K562 (cell line): ENCODE measurements around the gene FZD4. TPM values are rescaled to one million over a fixed set of nuclear protein-coding genes. Genes with fewer than 3 reads are reported as not detected.
A peak's percentile ranks its signal among the peaks of the same experiment; 100 is the strongest.

ENCODE experiments used
- ATF3 ChIP-seq, 2 experiments: fragments of 450-650 bp in 1 of 2; sonication (generic) in 1 of 2; formaldehyde crosslinking in 1 of 2; IDR thresholded peaks in 1 of 2; conservative IDR thresholded peaks in 1 of 2; 2 replicates each; pipeline versions ENCODE4 v1.6.1 to v1.8.1; 2016 to 2023; ENCODE audit warnings: mild to moderate bottlenecking in 2 of 2, moderate library complexity in 2 of 2, inconsistent platforms in 1 of 2, missing genetic modification reagents in 1 of 2
- BRCA1 ChIP-seq, 2 experiments: fragments of 450-650 bp in 1 of 2; sonication (generic) in 1 of 2; formaldehyde crosslinking in 1 of 2; IDR thresholded peaks; 2 replicates each; pipeline versions ENCODE4 v1.5.0 to v1.6.1; 2017 to 2020; ENCODE audit warnings: mild to moderate bottlenecking in 1 of 2, missing genetic modification reagents in 1 of 2
- CBX3 ChIP-seq, 2 experiments: IDR thresholded peaks; 1 replicate in 1 of 2; 2 replicates in 1 of 2; pipeline ENCODE4 v1.6.1; 2012; ENCODE audit warnings: inconsistent platforms in 2 of 2, low read length in 2 of 2, borderline replicate concordance in 1 of 2, control low read depth in 1 of 2
- CEBPG ChIP-seq, 3 experiments: fragments of 200-800 bp in 1 of 3; sonication (Bioruptor generic) in 1 of 3; sonication (generic) in 1 of 3; formaldehyde crosslinking in 1 of 3; IDR thresholded peaks in 2 of 3; conservative IDR thresholded peaks in 1 of 3; 2 replicates each; pipeline versions ENCODE4 v1.6.1 to v1.8.0; 2016 to 2022; ENCODE audit warnings: missing compliant biosample characterization in 2 of 3, missing genetic modification characterization in 2 of 3, mild to moderate bottlenecking in 1 of 3, missing genetic modification reagents in 1 of 3
- HNRNPK ChIP-seq: fragments of 200-400 bp; formaldehyde crosslinking; IDR thresholded peaks from one replicate; pipeline ENCODE4 v1.6.1; 2018; ENCODE audit warnings: mild to moderate bottlenecking, low read depth, low read length; ENCODE audit not compliant: poor library complexity, severe bottlenecking
- MLX ChIP-seq, 2 experiments: fragments of 450-650 bp in 1 of 2; sonication (generic) in 1 of 2; formaldehyde crosslinking; conservative IDR thresholded peaks; 2 replicates each; pipeline versions ENCODE4 v1.4.0 to v1.8.1; 2020 to 2022; ENCODE audit warnings: mild to moderate bottlenecking in 1 of 2, missing genetic modification reagents in 1 of 2
- STAT5A ChIP-seq: IDR thresholded peaks from 2 replicates; pipeline ENCODE4 v1.6.1; 2012; ENCODE audit warnings: low read length, inconsistent platforms, borderline replicate concordance
- ZFP36 ChIP-seq: fragments of 150-350 bp; IDR thresholded peaks from 2 replicates; pipeline ENCODE4 v1.6.1; 2018; ENCODE audit warnings: low read length, low read depth; ENCODE audit not compliant: partially characterized antibody
- ZNF121 ChIP-seq: sonication (generic); formaldehyde crosslinking; conservative IDR thresholded peaks from 2 replicates; pipeline ENCODE4 v1.8.0; 2022; ENCODE audit warnings: missing genetic modification reagents
- ZNF23 ChIP-seq: fragments of 250-450 bp; sonication (Bioruptor Pico); IDR thresholded peaks from 2 replicates; pipeline ENCODE4 v1.4.0; 2020; ENCODE audit warnings: mild to moderate bottlenecking
- ZNF316 ChIP-seq: fragments of 450-650 bp; IDR thresholded peaks from 2 replicates; pipeline ENCODE4 v1.6.1; 2016
- polyA plus RNA-seq, 8 experiments: library from polyadenylated mRNA; depleted of rRNA in 4 of 8; stranded (reverse) in 5 of 8; unstranded in 3 of 8; fragments of >200 nt; fragmentation: Nextera tagmentation in 2 of 8; fragmentation: Illumina TruSeq in 1 of 8; extraction: Ambion mirVana in 2 of 8; extraction: Trizol in 1 of 8; gene quantifications; 2 replicates each; pipeline versions ENCODE4 v1.2.1 to v1.2.3, GENCODE V29; 2011 to 2014; ENCODE audit warnings: inconsistent platforms in 1 of 8, missing spikeins in 1 of 8
- total RNA-seq, 7 experiments: library from RNA; depleted of rRNA in 6 of 7; stranded (reverse); fragments of >200 nt in 6 of 7; fragmentation: Illumina TruSeq in 2 of 7; extraction: Trizol in 2 of 7; gene quantifications; 2 replicates each; pipeline versions ENCODE4 v1.2.1 to v1.2.3, GENCODE V29; 2011 to 2021; ENCODE audit warnings: low replicate concordance in 1 of 7
- TF ChIP-seq, protein P1 (sequence below): fragments of 450-650 bp; formaldehyde crosslinking; IDR thresholded peaks from 2 replicates; pipeline ENCODE4 v1.4.0; 2022; ENCODE audit warnings: mild to moderate bottlenecking, moderate library complexity
- TF ChIP-seq, protein P2 (sequence below): fragments of 250-450 bp; sonication (Bioruptor Pico); IDR thresholded peaks from 2 replicates; pipeline ENCODE4 v1.8.0; 2021; ENCODE audit warnings: borderline replicate concordance, mild to moderate bottlenecking, moderate library complexity; ENCODE audit not compliant: poor library complexity, severe bottlenecking

FZD4 gene
- total and polyA plus RNA-seq, 9 of the 15 experiments (the other 6 are each of a cell fraction or from before 2014, with no cell fraction given) = 1.2 to 7.9 (median 5.8) TPM

- TF ChIP-seq ZNF23 (CRISPR knock-in tag) = no peak
- TF ChIP-seq MLX (CRISPR knock-in tag; conservative IDR thresholded peaks at IDR 0.05) = no peak
- TF ChIP-seq ZNF121 = no peak
- TF ChIP-seq, protein P1, sequence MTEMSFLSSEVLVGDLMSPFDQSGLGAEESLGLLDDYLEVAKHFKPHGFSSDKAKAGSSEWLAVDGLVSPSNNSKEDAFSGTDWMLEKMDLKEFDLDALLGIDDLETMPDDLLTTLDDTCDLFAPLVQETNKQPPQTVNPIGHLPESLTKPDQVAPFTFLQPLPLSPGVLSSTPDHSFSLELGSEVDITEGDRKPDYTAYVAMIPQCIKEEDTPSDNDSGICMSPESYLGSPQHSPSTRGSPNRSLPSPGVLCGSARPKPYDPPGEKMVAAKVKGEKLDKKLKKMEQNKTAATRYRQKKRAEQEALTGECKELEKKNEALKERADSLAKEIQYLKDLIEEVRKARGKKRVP (CRISPR knock-in tag) = peak; percentile 69; the same call in 1 of the 2 replicates
- no peak for TF ChIP-seq STAT5A
- peak; percentile 82 for TF ChIP-seq ATF3 (IDR thresholded peaks at IDR 0.05)
- TF ChIP-seq ATF3 (CRISPR knock-in tag; conservative IDR thresholded peaks at IDR 0.05) = no peak
- TF ChIP-seq, protein P2, sequence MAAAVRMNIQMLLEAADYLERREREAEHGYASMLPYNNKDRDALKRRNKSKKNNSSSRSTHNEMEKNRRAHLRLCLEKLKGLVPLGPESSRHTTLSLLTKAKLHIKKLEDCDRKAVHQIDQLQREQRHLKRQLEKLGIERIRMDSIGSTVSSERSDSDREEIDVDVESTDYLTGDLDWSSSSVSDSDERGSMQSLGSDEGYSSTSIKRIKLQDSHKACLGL = no peak
- TF ChIP-seq CEBPG (CRISPR knock-in tag; IDR thresholded peaks at IDR 0.05) = peak; percentile 76
- TF ChIP-seq CEBPG (tag; conservative IDR thresholded peaks at IDR 0.05 in 1 of 2, IDR thresholded peaks at IDR 0.05 in 1 of 2) = peak; percentile 74 to 89
- no peak for TF ChIP-seq ZFP36
- no peak for TF ChIP-seq CBX3 (IDR thresholded peaks at IDR 0.05; ENCODE audit: borderline replicate concordance in 1 of 2, low read length in 2 of 2)
- TF ChIP-seq BRCA1 (IDR thresholded peaks at IDR 0.05) = no peak
- no peak for TF ChIP-seq BRCA1 (CRISPR knock-in tag; IDR thresholded peaks at IDR 0.05)
- TF ChIP-seq ZNF316 = no peak
- TF ChIP-seq HNRNPK = no peak
Observed at GRCh38 chr11:86941871-86942599, 13.2 kb downstream of the FZD4 start (continued).
